B cell (primary cell): ENCODE data around the gene TP63.

Source experiments
- EZH2 ChIP-seq: IDR thresholded peaks from 2 replicates; pipeline ENCODE4 v1.6.1; 2012; ENCODE audit warnings: borderline replicate concordance, low read depth, mild to moderate bottlenecking, moderate library complexity, low read length; ENCODE audit not compliant: insufficient read depth, poor library complexity, severe bottlenecking
- TF ChIP-seq, protein P1 (sequence below): fragments of 200-600 bp; IDR thresholded peaks from one replicate; pipeline ENCODE4 v1.8.0; 2022; ENCODE audit warnings: antibody characterized with exemption, mild to moderate bottlenecking

DNA sequence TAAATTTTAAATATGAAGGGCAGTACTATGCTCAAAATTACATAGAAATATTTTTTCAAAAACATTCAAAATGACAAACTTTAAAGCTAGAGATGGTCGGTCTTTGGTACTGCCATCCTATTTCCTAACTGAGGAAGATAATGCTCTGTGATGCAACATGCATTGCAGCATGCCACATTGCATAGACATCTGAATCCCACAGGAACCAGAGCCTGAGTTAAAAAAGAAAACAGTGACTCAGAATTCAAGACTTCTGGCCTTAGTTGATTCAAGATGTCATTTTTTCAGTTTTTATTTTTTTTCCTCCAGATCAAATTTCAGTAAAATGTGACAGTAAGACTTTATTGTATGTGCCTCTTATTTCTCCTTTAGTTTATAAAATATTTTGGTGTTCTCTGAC is 33.1 kb downstream of the TP63 start:
- TF ChIP-seq, protein P1, sequence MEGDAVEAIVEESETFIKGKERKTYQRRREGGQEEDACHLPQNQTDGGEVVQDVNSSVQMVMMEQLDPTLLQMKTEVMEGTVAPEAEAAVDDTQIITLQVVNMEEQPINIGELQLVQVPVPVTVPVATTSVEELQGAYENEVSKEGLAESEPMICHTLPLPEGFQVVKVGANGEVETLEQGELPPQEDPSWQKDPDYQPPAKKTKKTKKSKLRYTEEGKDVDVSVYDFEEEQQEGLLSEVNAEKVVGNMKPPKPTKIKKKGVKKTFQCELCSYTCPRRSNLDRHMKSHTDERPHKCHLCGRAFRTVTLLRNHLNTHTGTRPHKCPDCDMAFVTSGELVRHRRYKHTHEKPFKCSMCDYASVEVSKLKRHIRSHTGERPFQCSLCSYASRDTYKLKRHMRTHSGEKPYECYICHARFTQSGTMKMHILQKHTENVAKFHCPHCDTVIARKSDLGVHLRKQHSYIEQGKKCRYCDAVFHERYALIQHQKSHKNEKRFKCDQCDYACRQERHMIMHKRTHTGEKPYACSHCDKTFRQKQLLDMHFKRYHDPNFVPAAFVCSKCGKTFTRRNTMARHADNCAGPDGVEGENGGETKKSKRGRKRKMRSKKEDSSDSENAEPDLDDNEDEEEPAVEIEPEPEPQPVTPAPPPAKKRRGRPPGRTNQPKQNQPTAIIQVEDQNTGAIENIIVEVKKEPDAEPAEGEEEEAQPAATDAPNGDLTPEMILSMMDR, result no peak
- no peak for TF ChIP-seq EZH2
